Vagina (tissue), 2 donors: ENCODE results near the gene KRT2.

ENCODE experiments used
- POLR2A ChIP-seq, 2 donors: fragments of 450-650 bp; IDR thresholded peaks; one replicate each; pipeline ENCODE4 v1.6.1; 2017; ENCODE audit warnings: antibody characterized with exemption in 2 of 2, mild to moderate bottlenecking in 2 of 2, moderate library complexity in 2 of 2
- TF ChIP-seq, protein P1 (sequence below), 3 experiments: fragments of 450-650 bp in 2 of 3; fragments of 200-600 bp in 1 of 3; sonication (generic) in 1 of 3; IDR thresholded peaks; one replicate each; pipeline ENCODE4 v1.5.1; 2017 to 2019; ENCODE audit warnings: antibody characterized with exemption in 3 of 3, mild to moderate bottlenecking in 2 of 3, moderate library complexity in 2 of 3

DNA sequence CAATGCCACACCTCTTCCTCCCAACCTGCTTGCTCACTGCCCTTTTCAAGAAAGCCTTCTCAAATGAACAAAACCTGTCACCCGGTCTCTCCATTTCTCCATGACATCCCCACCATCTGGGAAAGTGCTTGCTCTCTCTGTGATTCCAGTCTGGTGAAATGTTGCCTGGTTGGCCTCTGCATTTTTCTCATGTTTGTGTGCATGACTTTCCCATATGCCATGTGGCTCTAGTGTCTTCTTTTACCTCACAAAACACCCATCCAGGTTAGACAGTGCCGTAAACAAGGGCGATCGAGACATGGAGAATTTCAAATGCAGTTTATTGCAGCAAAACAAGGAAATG lies 22.4 kb upstream of the KRT2 start:
- no peak for TF ChIP-seq POLR2A (IDR thresholded peaks at IDR 0.05)
- TF ChIP-seq, protein P1, sequence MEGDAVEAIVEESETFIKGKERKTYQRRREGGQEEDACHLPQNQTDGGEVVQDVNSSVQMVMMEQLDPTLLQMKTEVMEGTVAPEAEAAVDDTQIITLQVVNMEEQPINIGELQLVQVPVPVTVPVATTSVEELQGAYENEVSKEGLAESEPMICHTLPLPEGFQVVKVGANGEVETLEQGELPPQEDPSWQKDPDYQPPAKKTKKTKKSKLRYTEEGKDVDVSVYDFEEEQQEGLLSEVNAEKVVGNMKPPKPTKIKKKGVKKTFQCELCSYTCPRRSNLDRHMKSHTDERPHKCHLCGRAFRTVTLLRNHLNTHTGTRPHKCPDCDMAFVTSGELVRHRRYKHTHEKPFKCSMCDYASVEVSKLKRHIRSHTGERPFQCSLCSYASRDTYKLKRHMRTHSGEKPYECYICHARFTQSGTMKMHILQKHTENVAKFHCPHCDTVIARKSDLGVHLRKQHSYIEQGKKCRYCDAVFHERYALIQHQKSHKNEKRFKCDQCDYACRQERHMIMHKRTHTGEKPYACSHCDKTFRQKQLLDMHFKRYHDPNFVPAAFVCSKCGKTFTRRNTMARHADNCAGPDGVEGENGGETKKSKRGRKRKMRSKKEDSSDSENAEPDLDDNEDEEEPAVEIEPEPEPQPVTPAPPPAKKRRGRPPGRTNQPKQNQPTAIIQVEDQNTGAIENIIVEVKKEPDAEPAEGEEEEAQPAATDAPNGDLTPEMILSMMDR (IDR thresholded peaks at IDR 0.05) = no peak
